HG03558 (cell line): Measurements from ENCODE around the gene XPO6.

Experiments used
- ATAC-seq: cut with Tn5 transposase; IDR thresholded peaks from one replicate; pipeline ENCODE4 v1.9.1; 2021; ENCODE audit warnings: moderate number of reproducible peaks; ENCODE audit not compliant: unreplicated experiment; ENCODE audit errors: extremely low read depth

The XPO6 gene

DNA sequence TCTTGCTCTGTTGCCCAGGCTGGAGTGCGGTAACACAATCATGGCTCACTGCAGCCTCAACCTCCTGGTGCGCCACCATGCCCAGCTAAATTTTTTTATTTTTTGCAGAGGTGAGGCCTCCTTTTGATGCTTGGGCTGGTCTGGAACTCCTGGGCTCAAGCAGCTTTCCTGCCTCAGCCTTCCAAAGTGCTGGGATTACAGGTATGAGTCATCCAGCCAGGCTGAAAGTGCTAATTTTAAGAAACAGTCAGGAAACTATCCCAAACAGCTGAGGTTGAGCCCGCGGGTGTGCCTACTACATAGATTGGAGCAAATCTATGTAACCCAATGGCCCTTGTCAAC lies 738 bp upstream of the XPO6 start:
- no peak for ATAC-seq

DNA sequence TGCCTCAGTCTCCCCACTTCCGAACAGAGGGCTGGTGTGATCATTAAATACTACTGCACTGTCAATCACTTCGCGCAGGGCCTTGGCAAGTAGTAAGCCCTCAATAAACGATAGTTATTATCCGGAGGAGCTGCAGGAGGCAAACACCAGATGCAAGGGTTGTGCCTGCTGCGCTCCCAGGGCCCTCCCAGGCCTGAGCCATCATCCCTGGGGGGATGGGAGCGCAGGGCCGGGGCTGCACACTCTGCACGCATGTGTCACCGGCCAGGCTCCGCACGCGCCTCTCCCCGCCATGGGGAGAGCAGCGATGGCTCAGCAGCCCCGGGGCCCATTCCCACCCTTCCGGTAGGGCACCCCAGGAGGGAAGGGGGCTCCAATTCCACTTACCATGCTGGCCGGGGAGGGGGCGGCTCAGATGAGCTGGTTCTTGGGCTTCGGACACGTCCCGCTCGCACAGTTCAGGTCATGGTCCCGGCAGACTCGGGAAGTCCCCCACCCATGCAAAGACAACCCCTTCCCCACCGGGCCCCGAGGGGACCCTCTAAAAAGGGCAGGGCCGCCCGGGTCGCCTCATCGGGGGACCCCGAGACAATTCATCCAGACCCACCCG lies 681 bp downstream of the XPO6 start:
- no peak for ATAC-seq

DNA sequence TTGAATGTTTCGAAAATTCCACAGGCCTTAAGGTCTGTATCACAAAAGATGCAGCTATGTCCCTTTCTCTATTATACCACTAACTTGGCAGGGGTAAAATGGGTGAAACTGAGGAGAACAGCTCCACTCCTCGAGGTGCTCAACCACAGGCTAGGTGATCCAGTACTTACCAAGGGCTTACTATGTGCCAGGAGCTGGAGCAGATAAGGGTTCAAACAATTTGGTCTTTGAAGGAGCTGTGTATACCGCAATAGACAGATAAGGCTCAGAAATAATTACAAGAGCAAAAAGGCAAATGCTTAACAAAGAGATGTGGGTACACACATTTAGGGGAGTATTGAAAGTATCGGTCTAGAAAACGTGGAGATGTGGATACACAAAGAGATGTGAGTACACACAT lies 1.5 kb downstream of the XPO6 start:
- ATAC-seq: no peak

DNA sequence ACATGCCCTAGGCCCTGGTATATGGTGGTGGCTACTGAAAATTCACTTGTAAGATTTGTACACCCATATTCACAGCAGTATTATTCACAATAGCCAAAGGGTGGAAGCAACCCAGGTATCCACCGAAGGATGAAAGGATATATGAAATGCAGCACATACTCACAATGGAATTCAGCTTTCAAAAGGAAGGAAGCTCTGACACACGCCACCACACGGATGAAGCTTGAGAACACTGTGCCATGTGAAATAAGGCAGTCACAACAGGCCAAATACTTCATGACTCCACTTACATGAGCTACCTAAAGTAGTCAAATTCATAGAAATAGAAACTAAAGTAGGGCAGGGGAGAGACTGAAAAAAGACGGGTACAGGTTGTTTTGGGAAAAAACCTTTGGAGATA lies 2.9 kb downstream of the XPO6 start:
- ATAC-seq: no peak

DNA sequence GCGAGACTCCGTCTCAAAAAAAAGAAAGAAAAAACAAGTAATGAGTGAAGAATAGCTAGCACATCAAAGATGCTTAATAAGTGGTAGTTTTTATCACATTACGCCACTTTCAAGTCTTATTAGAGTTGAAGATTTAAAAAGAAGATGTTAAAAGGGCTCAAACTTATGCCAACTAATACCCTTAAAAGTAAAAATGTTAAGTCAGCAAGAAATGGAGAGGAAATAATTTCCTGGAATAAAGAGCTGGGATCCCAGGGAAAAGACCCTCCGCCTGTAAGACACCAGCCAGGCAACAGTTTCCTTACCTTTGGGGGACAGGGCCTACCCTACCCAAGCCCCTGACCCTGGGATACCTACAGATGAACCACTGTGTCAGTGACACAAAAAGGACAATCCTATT lies 3.6 kb downstream of the XPO6 start:
- no peak for ATAC-seq

DNA sequence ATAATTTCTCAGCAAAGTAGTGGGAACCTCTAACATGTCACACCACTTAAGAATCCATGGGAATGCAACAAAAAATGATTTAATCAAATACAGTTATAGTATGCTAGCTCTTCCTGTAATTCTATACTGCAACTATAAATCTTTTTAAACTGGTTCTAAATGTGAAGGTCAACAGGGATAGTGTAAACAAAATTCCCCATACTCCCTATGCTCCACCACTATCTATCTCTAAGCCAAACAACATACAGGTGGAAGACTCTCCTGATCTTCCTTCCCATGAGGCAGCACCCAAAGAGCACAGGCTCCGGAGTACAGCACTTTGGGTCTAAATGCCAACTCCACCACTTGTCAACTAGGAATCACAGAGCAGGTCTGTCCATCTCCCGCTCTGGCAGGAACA lies 4.4 kb downstream of the XPO6 start:
- no peak for ATAC-seq

DNA sequence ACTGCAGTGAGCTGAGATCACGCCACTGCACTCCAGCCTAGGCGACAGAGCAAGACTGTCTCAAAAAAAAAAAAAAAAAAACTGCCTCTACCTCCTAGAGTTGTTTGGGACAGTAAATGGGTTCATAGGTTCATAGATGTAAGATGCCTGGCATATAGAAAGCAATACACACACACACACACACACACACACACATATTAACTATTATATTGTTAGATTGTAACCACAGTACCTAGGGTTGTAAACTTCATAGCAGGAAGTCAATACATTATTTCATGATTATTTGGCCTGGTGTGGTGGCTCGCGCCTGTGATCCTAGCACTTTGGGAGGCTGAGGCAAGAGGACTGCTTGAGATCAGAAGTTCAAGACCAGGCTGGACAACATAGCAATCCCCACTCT lies 5.8 kb downstream of the XPO6 start:
- ATAC-seq: no peak

DNA sequence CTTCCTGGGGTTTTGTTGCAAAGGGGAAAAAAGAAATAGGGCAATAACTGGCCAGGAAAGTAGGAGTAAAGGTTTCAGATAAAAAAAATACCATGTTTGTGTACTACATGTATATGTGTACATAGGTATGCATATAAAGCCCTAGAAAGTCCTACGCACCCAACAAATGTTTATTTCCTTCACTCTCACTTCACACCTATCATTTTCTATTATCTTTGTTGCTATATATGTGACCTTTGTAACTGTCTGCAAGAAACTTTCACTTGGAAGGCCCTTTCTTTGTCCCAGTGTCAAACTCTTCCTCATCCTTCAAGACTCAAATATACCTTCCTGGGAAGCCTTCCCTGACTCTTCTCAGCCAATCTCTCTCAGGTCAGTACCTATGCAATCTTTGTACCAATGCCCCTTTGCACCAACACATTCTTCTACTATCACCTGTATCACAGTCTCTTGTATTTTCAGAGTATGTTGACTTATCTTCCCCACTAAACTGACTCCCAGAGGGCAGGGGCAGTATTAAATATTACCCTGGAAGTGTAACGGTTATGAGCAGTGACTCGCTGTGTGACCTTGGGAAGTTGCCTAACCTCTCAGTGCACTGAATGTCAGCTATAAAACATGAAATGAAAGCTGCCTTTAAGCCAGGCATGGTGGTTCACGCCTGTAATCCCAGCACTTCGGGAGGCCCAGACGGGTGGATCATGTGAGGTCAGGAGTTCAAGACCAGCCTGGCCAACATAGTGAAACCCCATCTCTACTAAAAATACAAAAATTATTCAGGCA lies 6.5 kb downstream of the XPO6 start:
- no peak for ATAC-seq

DNA sequence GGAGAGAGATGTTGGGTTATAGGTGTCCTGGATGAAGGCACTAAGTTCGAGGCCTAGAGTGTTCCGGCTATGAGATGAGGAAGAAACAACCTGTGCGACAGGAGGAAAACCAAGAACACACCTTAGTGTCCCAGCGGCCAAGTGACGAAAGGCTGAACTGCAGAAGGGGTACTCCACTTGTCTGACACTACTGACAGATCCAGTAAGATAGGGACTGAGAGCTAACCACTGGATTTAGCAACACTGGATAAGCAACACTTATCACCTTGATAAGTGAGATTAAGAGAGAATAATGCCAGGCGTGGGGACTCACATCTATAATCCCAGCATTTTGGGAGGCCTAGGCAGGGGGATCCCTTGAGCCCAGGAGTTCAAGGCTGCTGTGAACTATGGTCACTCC lies 7.1 kb downstream of the XPO6 start:
- ATAC-seq: no peak

DNA sequence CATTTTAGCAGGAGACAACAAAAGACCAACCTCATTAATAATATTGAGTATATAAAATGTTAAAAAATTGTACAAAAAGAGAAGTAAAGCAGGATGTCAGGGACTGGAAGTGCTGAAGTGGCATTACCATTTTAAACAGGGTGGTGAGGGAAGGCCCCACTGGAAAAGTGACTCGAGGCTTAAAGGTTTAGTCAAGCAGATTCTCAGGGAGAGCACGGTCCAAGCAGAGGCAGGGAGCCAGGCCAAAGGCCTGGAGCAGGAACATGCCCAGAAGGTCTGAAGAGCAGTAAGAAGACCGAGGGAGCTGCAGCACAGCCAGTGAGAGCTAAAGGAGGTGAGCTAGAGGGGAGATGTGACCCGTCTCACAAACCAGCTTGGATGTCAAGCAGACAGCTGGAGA lies 7.6 kb downstream of the XPO6 start:
- ATAC-seq: no peak

DNA sequence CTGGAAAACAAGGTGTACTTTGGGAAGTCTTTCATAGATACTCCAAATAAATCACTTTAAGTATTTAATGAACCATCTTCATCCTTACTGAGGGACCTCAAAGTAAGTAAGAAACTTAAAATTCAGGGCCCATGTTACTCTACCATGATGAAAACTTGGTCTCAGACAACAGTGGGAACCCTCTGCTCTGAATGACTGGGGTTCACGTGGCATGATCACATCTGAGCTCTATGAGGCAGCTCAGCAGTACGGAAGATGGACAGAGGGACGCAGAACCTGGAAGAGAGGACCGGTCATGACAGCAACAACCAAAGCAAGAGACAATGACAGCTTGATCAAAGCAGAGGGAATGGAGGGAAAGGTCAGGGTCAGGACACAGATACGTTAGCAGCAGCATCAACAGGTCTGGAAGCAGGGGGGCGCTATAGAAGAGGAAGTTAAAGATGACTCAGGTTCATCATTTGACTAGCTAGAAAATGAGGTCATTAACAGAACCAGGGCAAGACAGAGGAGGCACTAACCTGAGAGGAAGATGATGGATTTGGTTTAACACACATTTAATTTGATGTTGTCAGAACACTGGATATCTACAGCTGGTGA lies 9.5 kb downstream of the XPO6 start:
- no peak for ATAC-seq

DNA sequence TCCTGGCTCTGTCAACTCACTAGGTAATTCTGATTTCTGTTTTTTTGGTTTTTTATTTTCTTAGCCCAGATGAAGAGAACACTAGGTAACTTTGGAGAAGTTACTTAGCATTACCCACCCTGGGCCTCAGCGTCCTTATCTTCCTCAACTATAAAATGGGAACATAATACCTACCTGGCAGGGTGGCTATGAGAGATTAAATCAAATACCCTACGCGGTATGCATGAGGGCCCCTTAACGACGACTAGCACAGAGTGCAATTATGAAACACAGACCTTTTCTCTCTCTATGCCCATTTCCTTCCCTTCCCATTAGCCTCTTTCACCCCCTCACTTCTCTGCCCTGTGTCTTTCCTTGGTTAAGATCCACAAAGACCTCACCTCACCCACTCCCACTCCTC lies 11.1 kb downstream of the XPO6 start:
- no peak for ATAC-seq

DNA sequence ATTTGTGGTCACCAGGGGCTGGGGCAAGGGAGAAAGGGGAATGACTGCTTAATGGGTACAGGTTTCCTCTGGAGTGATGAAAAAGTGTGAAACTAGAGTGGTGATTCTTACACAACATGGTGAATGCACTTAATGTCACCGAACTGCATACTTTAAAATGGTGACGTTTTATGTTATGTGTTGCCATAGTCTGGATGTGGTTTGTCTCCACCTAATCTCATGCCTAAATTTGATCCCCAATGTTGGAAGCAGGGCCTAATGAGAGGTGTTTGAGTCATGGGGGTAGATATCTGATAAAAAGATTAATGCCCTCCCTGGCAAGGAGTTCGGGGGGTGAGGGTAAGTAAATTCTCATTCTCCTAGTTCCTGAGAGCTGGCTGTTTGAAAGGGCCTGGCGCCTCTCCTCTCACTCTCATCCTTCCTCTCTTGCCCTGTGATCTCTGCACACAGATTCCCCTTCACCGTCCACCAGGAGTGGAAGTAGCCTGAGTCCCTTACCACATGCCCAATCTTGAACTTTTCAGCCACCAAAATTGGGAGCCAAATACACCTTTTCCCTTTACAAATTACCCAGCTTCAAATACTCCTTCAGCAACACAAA lies 15.3 kb downstream of the XPO6 start:
- no peak for ATAC-seq

DNA sequence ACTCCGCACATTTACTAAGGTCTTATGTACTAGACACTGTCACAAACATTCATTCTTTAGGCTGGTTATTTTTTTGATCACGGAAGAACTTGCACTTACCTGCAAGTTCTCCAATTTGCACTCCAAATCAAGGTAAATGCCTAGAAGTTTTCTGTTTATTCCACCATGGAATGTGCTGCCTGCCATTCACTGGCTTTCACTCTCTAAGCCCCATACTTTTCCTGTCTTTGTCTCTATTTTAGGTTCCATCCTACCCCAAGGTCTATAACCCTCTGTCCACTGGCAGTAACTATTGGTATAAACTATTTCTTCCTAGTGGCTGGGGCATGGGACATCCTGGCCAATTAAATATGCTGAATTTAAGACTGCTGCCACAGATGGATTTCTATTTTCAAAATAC lies 15.9 kb downstream of the XPO6 start:
- ATAC-seq: no peak

DNA sequence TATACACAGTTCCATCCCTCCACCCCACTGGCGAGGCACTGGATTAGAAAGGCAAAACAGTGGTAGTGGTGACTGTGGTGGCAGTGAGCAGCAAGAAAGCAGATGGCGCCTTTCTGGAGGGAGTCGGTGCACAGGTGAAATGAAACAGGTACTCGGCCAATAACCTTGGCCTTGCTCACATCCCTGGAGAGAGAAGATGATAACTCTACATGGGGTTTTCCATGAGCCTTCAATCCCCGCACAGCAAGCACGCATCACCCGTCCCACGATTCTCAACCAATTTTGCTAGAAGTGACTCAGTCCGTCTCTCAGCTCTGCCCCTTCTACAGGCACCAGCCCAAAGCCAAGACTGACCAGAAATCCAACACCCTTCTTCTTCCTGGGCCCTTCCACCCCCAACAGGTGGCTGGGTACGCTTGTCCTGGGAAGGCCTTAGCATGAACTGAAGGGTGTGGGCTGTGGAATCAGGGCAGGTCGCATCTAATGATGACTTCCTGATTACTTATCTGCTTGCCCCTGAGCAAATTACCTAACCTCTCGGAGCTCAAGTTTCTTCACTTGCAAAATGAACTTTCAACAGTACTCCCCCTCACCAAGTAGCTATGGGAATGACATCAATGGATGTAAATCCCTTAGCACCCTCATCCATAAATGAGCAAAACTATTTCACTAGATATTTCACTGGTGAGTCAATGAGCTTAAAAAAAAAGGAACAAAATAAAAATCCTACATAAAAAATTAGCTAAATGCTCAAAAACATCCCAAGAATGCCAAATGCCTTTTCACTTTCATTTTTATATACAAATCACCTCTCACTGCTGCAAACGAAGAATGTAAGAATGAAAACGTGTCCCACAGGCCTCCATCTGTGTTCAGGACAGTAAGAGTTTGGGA lies 18.0 kb downstream of the XPO6 start:
- ATAC-seq: no peak

DNA sequence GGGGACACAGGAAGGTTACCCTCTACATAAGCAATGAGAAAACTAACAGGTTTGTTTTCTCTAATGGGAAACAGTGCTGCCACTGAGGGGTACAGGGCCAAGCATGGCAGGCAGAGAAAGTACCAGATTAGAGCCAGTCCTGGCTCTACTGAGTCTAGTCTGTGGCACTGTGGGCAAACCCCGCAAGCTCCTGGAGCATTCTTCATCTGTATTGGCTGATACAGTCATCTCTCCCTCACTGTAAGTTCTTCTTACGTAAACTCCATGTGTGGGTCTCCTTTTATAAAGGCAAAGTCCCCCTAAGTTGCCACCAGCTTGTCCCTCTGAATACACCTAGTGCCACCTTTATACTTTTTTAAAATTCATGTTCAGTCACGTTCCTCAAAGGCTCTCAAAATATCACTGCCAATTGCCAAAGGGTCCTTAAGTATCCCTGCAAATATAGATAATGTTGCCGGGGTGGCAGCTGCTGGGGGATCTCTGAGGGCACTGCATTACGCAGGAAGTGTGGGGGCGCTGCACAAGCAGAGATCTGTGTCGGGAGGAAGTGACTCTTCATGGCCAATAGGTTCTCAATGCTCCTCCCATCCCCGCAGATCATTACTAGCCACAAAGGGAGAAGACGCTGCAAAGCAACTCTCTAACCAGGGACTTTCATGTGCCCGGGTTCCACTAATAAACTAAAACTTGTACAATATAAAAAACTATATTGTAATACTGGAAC lies 18.8 kb downstream of the XPO6 start:
- ATAC-seq: no peak

DNA sequence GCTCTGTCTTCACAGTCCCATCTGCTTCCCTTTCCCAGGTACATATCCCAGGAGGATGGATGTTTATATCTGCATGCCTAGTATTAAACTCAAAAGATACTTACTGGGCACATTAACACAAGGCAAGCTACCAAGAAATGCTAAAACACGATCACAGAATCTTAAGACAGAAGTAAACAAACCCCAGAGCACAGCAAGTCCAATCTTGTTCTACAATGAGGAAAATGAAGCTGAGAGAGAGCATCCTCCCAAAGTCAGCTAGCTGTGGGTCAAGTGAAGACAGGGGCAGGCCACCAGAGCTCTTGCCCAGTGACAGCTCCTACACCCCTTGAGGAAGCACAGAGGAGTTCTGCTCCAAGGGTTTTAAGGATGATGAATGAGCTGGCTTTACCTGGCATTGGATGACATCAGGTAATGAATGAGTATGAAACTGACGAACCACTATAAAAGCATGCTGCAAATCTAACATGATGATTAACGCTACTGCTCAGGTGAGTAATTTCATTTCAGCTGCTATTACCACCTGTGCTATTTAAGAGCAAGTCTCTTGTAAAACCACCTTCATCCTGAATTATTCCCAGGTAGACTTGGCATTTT lies 20.3 kb downstream of the XPO6 start:
- no peak for ATAC-seq

DNA sequence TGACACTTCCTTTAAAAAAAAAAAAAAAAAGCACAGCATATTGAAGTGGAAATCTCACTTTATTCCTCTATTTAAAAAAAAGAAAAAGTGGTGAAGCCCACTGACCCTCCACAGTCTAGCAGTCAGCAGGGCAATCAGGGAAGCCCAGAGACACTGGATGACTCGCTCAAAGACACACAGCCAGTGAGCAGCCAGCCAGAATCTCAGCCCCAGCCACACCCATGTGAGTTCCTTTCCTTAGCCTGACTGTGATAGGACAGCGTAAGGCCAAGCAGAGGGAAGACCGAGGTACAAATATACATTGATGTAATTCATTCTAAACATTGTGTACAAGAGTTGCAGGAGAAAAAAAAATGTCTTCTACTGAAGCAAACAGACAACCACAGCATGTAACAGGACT lies 22.5 kb downstream of the XPO6 start:
- no peak for ATAC-seq

DNA sequence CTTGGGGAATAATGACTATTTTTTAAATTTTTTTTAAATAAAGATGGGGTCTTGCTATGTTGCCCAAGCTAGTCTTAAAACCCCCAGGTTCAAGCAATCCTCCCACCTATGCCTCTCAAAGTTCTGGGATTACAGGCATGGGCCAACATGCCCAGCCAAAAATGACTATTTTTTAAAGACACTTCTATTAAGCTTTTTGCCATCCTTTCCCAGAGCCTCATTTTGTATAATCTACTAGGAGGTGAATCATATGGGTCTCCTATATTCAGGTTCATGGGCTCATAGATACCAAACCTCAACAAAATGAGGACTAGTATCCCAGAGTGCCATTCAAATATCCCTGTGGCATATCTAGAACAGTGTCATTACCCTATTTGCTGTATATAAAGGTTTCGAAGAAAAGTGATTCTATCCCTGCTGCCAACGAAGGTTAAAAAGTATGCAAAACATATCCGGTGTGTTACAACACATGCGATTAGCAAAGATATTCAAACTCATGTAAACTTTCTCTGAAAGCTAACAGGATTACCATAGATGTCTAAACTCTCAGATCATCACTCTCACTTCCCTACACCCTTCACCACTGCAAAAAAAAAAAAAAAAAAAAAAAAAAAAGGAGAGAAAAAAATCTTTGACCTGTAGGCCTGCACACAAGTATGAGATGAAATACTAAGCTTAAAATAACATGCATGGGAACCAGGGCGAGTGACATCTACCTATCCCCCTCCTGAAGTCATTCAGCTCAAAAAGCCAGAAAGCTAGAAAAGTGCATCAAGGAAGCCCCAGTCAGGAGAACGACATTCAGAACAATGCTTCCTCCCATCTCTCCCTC lies 23.5 kb downstream of the XPO6 start:
- ATAC-seq: peak; percentile 44
